Erythroblast (primary cell): ENCODE data around the gene AGFG2.

Source experiments
- GATA1 ChIP-seq: IDR thresholded peaks from 2 replicates; pipeline ENCODE4 v1.6.1; 2011; ENCODE audit warnings: low read depth, mild to moderate bottlenecking, control low read depth, low read length, moderate library complexity
- POLR2A ChIP-seq: IDR thresholded peaks from 2 replicates; pipeline ENCODE4 v1.6.1; 2011; ENCODE audit warnings: mild to moderate bottlenecking, low read length

DNA sequence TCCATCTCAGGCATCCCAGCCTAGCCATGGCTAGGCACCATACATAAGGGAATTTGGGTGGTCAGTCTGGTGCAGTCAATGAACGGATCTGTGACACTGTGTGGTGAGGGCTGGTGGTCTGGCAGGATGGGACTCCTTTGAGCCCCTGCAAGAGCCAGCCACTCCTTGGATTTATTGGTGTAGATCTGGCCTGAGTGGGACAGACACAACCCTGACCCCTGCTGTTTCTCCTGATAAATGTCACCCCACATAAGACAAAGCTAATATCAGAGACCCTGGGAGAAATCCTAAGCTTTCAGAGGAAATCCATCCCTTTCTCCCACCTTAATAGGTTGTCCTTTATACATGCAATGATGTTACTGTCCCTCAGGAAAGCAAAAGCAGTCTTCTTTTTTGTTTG lies 49.4 kb downstream of the AGFG2 start:
- no peak for TF ChIP-seq POLR2A
- TF ChIP-seq GATA1: no peak
